ENCODE measurements around the gene MADD.

DNA sequence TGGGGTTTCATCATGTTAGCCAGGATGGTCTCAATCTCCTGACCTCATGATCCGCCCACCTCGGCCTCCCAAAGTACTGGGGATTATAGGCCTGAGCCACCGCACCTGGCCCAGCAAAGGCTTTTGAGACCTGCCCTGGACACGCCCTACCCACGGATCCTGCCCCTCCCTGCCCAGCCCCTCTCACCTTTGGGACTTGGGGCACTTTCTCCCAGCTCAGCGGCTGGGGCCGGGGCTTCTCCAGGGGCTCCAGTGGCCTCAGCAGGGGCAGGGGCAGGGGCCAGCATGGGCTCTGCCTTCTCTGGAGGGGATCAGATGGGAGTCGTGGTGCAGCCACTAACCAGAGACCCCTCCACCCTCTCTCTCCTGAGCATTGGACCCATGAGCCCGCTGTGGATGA lies 80.4 kb downstream of the MADD start:
- TF ChIP-seq POLR2A (IDR thresholded peaks at IDR 0.05): no peak
- TF ChIP-seq, protein P1, sequence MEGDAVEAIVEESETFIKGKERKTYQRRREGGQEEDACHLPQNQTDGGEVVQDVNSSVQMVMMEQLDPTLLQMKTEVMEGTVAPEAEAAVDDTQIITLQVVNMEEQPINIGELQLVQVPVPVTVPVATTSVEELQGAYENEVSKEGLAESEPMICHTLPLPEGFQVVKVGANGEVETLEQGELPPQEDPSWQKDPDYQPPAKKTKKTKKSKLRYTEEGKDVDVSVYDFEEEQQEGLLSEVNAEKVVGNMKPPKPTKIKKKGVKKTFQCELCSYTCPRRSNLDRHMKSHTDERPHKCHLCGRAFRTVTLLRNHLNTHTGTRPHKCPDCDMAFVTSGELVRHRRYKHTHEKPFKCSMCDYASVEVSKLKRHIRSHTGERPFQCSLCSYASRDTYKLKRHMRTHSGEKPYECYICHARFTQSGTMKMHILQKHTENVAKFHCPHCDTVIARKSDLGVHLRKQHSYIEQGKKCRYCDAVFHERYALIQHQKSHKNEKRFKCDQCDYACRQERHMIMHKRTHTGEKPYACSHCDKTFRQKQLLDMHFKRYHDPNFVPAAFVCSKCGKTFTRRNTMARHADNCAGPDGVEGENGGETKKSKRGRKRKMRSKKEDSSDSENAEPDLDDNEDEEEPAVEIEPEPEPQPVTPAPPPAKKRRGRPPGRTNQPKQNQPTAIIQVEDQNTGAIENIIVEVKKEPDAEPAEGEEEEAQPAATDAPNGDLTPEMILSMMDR (IDR thresholded peaks at IDR 0.05): no peak
